Endothelial cell of umbilical vein (primary cell): ENCODE measurements around the gene MTF2.

Experiments used
- CTCF ChIP-seq, 2 donors: IDR thresholded peaks; 1 replicate in 1 of 2; 2 replicates in 1 of 2; pipeline ENCODE4 v1.5.1; 2011; ENCODE audit warnings: low read length in 2 of 2, mild to moderate bottlenecking in 2 of 2, moderate library complexity in 2 of 2, control low read depth in 1 of 2, inconsistent platforms in 1 of 2, low read depth in 1 of 2; ENCODE audit not compliant: insufficient read depth in 1 of 2; ENCODE audit errors: extremely low read depth in 1 of 2
- EZH2 ChIP-seq: IDR thresholded peaks from 2 replicates; pipeline ENCODE4 v1.6.1; 2012; ENCODE audit warnings: borderline replicate concordance, low read depth, mild to moderate bottlenecking, moderate library complexity, low read length, inconsistent platforms; ENCODE audit not compliant: severe bottlenecking
- MYC ChIP-seq: IDR thresholded peaks from one replicate; pipeline ENCODE4 v1.6.1; 2011; ENCODE audit warnings: mild to moderate bottlenecking, low read depth, low read length
- POLR2A ChIP-seq: IDR thresholded peaks from 2 replicates; pipeline ENCODE4 v1.6.1; 2012; ENCODE audit warnings: low read depth, mild to moderate bottlenecking, control low read depth, low read length
- POLR2AphosphoS5 ChIP-seq: IDR thresholded peaks from 2 replicates; pipeline ENCODE4 v1.6.1; 2012; ENCODE audit warnings: low read depth, mild to moderate bottlenecking, control low read depth, low read length, moderate library complexity; ENCODE audit not compliant: insufficient read depth

DNA sequence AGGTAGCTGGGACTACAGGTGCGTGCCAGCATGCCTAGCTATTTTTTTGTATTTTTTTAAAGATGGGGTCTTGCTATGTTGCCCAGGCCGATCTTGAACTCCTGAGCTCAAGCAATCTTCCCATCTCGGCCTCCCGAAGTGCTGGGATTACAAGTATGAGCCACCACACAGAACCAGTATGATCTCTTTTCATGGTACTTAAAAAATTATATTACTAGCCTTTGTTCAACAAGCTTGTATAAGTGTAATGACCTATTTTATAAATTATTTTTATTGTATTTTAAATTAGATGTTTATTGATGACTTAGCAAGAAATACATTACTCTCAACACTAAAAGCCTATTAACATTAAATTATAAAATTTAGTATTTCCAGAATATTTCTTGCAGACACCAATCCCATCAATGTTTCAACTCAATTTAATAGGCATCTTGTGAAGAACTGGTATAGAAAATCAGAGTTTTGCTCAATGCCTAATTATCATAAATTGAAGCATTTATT is 36.0 kb upstream of the MTF2 start:
- TF ChIP-seq POLR2AphosphoS5 (no peak), CTCF (IDR thresholded peaks at IDR 0.05; ENCODE audit: extremely low read depth in 1 of 2, insufficient read depth in 1 of 2, low read depth in 1 of 2, low read length in 2 of 2) (no peak), POLR2A (no peak), EZH2 (no peak), MYC (no peak)
